ENCODE results near the gene HSFX4.
"Not testable (repeated sequence)": the region's sequence is repeated elsewhere in the genome, so short reads cannot be mapped to it uniquely, and the experiment has no call there.

HSFX4 gene

DNA sequence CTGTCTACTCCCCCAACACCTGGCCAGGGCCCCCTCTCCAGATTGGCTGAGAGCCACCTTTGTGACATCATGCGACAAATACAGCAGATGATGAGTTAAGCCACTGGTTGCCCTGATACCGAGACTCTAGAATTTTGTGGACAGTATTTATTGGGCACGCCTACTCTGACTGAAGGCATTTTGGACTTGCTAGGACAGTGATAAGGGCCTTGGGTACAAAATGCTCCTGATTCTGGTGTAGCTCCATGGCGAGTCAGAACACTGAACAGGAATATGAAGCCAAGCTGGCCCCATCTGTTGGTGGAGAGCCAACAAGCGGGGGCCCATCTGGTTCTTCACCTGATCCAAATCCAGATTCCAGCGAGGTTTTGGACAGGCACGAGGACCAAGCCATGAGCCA is at the start of gene HSFX4:
TSS of gene HSFX4 (plus strand) at position 174 of the 400 bp plus-strand sequence. CDS start at position 246, 72 bp downstream.
- H4K20me1 ChIP-seq (ENCODE audit: insufficient read depth, low read length); H3K9me2 ChIP-seq (ENCODE audit: low read depth, low read length); H3K4me2 ChIP-seq (ENCODE audit: low read length); H3K27me3 ChIP-seq (ENCODE audit: insufficient read depth, low read length); H3K79me2 ChIP-seq (ENCODE audit: insufficient read depth, low read length); H3K9me3 ChIP-seq (ENCODE audit: low read length); H3F3A ChIP-seq (ENCODE audit: insufficient read depth, low read length); H3K9ac ChIP-seq (ENCODE audit: low read length); H3K4me1 ChIP-seq (ENCODE audit: insufficient read depth, low read length, severe bottlenecking); H3K27ac ChIP-seq (ENCODE audit: low read depth, low read length, poor library complexity, severe bottlenecking); H3K36me3 ChIP-seq (ENCODE audit: insufficient read depth, low read length); H2AFZ ChIP-seq (ENCODE audit: low read length); H3K4me3 ChIP-seq (ENCODE audit: low read depth, low read length, poor library complexity, severe bottlenecking): not testable (repeated sequence)

- no peaks in the 10 kb centered on the region for H3K4me1 ChIP-seq (ENCODE audit: insufficient read depth, low read length, severe bottlenecking)
- H3K9ac ChIP-seq (ENCODE audit: low read length), result no peak within 1 kb of the TSS
- H3K79me2 ChIP-seq (ENCODE audit: insufficient read depth, low read length), result no peaks in the 10 kb centered on the region
- H3F3A ChIP-seq (ENCODE audit: insufficient read depth, low read length), result no peaks in the 10 kb centered on the region
- no peak for TF ChIP-seq EZH2 (IDR thresholded peaks at IDR 0.05; ENCODE audit: borderline replicate concordance, low read length)
- peak; percentile 23; the same call in 1 of the 2 replicates for TF ChIP-seq CTCF (IDR thresholded peaks at IDR 0.05; ENCODE audit: low read length)
- H2AFZ ChIP-seq (ENCODE audit: low read length), result no peak within 1 kb of the TSS
- no peak within 1 kb of the TSS for H3K27ac ChIP-seq (ENCODE audit: low read depth, low read length, poor library complexity, severe bottlenecking)
- no peaks in the 10 kb centered on the region for H3K9me3 ChIP-seq (ENCODE audit: low read length)
- no peaks in the 10 kb centered on the region for H3K27me3 ChIP-seq (ENCODE audit: insufficient read depth, low read length)
- H3K9me2 ChIP-seq (ENCODE audit: low read depth, low read length), result no peaks in the 10 kb centered on the region
- no peak within 1 kb of the TSS for H3K4me3 ChIP-seq (ENCODE audit: low read depth, low read length, poor library complexity, severe bottlenecking)
- no peaks in the 10 kb centered on the region for H4K20me1 ChIP-seq (ENCODE audit: insufficient read depth, low read length)
- no peaks in the 10 kb centered on the region for H3K36me3 ChIP-seq (ENCODE audit: insufficient read depth, low read length)
- no peak within 1 kb of the TSS for H3K4me2 ChIP-seq (ENCODE audit: low read length)
Measured at GRCh38 chrX:149881081-149881711, 48.2 kb upstream of the HSFX4 start, which contains the start of gene MAGEA8. Gene MAGEA8, plus strand, starts transcription at chrX:149881183. Its CDS starts 3,090 bp downstream, at chrX:149884273.

- H3K9me3 ChIP-seq (ENCODE audit: low read length); H3K4me1 ChIP-seq (ENCODE audit: insufficient read depth, low read length, severe bottlenecking); H3K27ac ChIP-seq (ENCODE audit: low read depth, low read length, poor library complexity, severe bottlenecking); H2AFZ ChIP-seq (ENCODE audit: low read length); H3F3A ChIP-seq (ENCODE audit: insufficient read depth, low read length); H3K36me3 ChIP-seq (ENCODE audit: insufficient read depth, low read length); H3K9ac ChIP-seq (ENCODE audit: low read length); H3K79me2 ChIP-seq (ENCODE audit: insufficient read depth, low read length); H3K4me2 ChIP-seq (ENCODE audit: low read length); H3K4me3 ChIP-seq (ENCODE audit: low read depth, low read length, poor library complexity, severe bottlenecking); H4K20me1 ChIP-seq (ENCODE audit: insufficient read depth, low read length); H3K9me2 ChIP-seq (ENCODE audit: low read depth, low read length); H3K27me3 ChIP-seq (ENCODE audit: insufficient read depth, low read length): not testable (repeated sequence)
Measured at GRCh38 chrX:149890828-149891227, 38.5 kb upstream of the HSFX4 start.

DNA sequence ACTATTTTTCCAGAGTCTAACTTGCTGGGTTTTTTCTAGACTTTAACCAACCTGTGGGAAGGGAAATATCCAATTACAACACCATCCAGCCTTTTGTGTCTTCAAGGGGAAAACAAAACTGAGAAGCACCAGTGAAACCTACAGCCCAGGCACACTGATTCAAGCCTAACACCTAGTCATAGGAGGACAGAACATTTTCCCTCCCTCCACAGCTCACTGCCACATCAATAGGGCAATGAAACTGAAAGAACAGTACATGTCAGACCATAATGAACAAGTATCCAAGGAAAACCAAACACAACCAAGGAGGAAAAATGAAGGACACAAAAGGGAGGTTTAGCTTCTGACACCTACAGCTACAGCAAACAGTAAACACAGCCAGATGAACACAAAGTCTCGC is 30.8 kb upstream of the HSFX4 start:
- H3K4me3 ChIP-seq (ENCODE audit: low read depth, low read length, poor library complexity, severe bottlenecking), result no peak overlapping the region
- no peaks in the 10 kb centered on the region for H3F3A ChIP-seq (ENCODE audit: insufficient read depth, low read length)
- H3K9me3 ChIP-seq (ENCODE audit: low read length), result no peaks in the 10 kb centered on the region
- no peaks in the 10 kb centered on the region for H3K36me3 ChIP-seq (ENCODE audit: insufficient read depth, low read length)
- no peaks in the 10 kb centered on the region for H3K4me1 ChIP-seq (ENCODE audit: insufficient read depth, low read length, severe bottlenecking)
- no peak overlapping the region for H3K4me2 ChIP-seq (ENCODE audit: low read length)
- no peaks in the 10 kb centered on the region for H3K9me2 ChIP-seq (ENCODE audit: low read depth, low read length)
- no peak for TF ChIP-seq CTCF (IDR thresholded peaks at IDR 0.05; ENCODE audit: low read length)
- no peak for TF ChIP-seq EZH2 (IDR thresholded peaks at IDR 0.05; ENCODE audit: borderline replicate concordance, low read length)
- no peaks in the 10 kb centered on the region for H4K20me1 ChIP-seq (ENCODE audit: insufficient read depth, low read length)
- H2AFZ ChIP-seq (ENCODE audit: low read length), result no peak overlapping the region
- H3K79me2 ChIP-seq (ENCODE audit: insufficient read depth, low read length), result no peaks in the 10 kb centered on the region
- no peak overlapping the region for H3K27ac ChIP-seq (ENCODE audit: low read depth, low read length, poor library complexity, severe bottlenecking)
- H3K9ac ChIP-seq (ENCODE audit: low read length), result no peak overlapping the region
- H3K27me3 ChIP-seq (ENCODE audit: insufficient read depth, low read length), result no peaks in the 10 kb centered on the region

Measured in OCI-LY1 (cell line).